Measurements from ENCODE around the gene GIPC3. TPM values are rescaled to one million over a fixed set of nuclear protein-coding genes. Genes with fewer than 3 reads are reported as not detected.

The GIPC3 gene
- total RNA-seq, 1 donor from 2014 or later, result 0.16 TPM

GRCh38 chr19:3614858-3615505, 29.7 kb downstream of the GIPC3 start:
- H3K4me3 Mint-ChIP-seq (ENCODE audit: low read depth), result no peak overlapping the region
- H3K27ac Mint-ChIP-seq, result no peak overlapping the region
- intact Hi-C loops (cut with micrococcal nuclease), result no loop called here
- H3K36me3 Mint-ChIP-seq (ENCODE audit: low read depth), result peaks cover 11% of the 10 kb centered on the region
- no peaks in the 10 kb centered on the region for H3K27me3 Mint-ChIP-seq (ENCODE audit: low read depth)
- no peaks in the 10 kb centered on the region for H3K9me3 Mint-ChIP-seq
- peaks cover 7% of the 10 kb centered on the region for H3K4me1 Mint-ChIP-seq (ENCODE audit: low read depth)
- no peak for DNase-seq (ENCODE audit: low spot score)

- Mint-ChIP-seq H3K27me3 (ENCODE audit: low read depth) (no peaks in the 10 kb centered on the region), H3K36me3 (ENCODE audit: low read depth) (peaks cover 11% of the 10 kb centered on the region), H3K27ac (no peak overlapping the region), H3K4me3 (ENCODE audit: low read depth) (no peak overlapping the region), H3K4me1 (ENCODE audit: low read depth) (peaks cover 7% of the 10 kb centered on the region), H3K9me3 (no peaks in the 10 kb centered on the region)
- intact Hi-C loops (cut with micrococcal nuclease), result no loop called here
- DNase-seq (ENCODE audit: low spot score), result no peak
These were observed 30.4 kb downstream of the GIPC3 start for GRCh38 chr19:3615524-3616135.

- H3K27me3 Mint-ChIP-seq (ENCODE audit: low read depth), result no peaks in the 10 kb centered on the region
- intact Hi-C loops (cut with micrococcal nuclease), result no loop called here
- H3K9me3 Mint-ChIP-seq, result no peaks in the 10 kb centered on the region
- H3K4me1 Mint-ChIP-seq (ENCODE audit: low read depth), result peaks cover 7% of the 10 kb centered on the region
- H3K27ac Mint-ChIP-seq, result no peak overlapping the region
- peaks cover 12% of the 10 kb centered on the region for H3K36me3 Mint-ChIP-seq (ENCODE audit: low read depth)
- no peak for DNase-seq (ENCODE audit: low spot score)
- no peak overlapping the region for H3K4me3 Mint-ChIP-seq (ENCODE audit: low read depth)
These were observed 32.2 kb downstream of the GIPC3 start for GRCh38 chr19:3617463-3617862.

GRCh38 chr19:3618144-3618810, 33.0 kb downstream of the GIPC3 start:
- H3K27me3 Mint-ChIP-seq (ENCODE audit: low read depth), result no peaks in the 10 kb centered on the region
- peaks cover 7% of the 10 kb centered on the region for H3K4me1 Mint-ChIP-seq (ENCODE audit: low read depth)
- no peak overlapping the region for H3K27ac Mint-ChIP-seq
- no peaks in the 10 kb centered on the region for H3K9me3 Mint-ChIP-seq
- peak; percentile 33 for DNase-seq (ENCODE audit: low spot score)
- peaks cover 16% of the 10 kb centered on the region for H3K36me3 Mint-ChIP-seq (ENCODE audit: low read depth)
- H3K4me3 Mint-ChIP-seq (ENCODE audit: low read depth), result no peak overlapping the region
- intact Hi-C loops (cut with micrococcal nuclease), result loop anchor here (2.0 kb wide), 1 partner anchor 73 kb away; no protein-coding TSS in a partner anchor

- no peaks in the 10 kb centered on the region for H3K9me3 Mint-ChIP-seq
- no peak overlapping the region for H3K4me3 Mint-ChIP-seq (ENCODE audit: low read depth)
- peaks cover 8% of the 10 kb centered on the region for H3K4me1 Mint-ChIP-seq (ENCODE audit: low read depth)
- H3K36me3 Mint-ChIP-seq (ENCODE audit: low read depth), result peaks cover 12% of the 10 kb centered on the region
- intact Hi-C loops (cut with micrococcal nuclease), result loop anchor here (2.0 kb wide), 1 partner anchor 74 kb away; no protein-coding TSS in a partner anchor
- DNase-seq (ENCODE audit: low spot score), result no peak
- H3K27ac Mint-ChIP-seq, result no peak overlapping the region
- H3K27me3 Mint-ChIP-seq (ENCODE audit: low read depth), result no peaks in the 10 kb centered on the region
These were observed 33.7 kb downstream of the GIPC3 start for GRCh38 chr19:3618811-3619630.

GRCh38 chr19:3619631-3620012, 34.3 kb downstream of the GIPC3 start:
- H3K9me3 Mint-ChIP-seq, result no peaks in the 10 kb centered on the region
- peaks cover 14% of the 10 kb centered on the region for H3K4me1 Mint-ChIP-seq (ENCODE audit: low read depth)
- no peaks in the 10 kb centered on the region for H3K27me3 Mint-ChIP-seq (ENCODE audit: low read depth)
- intact Hi-C loops (cut with micrococcal nuclease), result loop anchor here (2.0 kb wide), 1 partner anchor 75 kb away; no protein-coding TSS in a partner anchor
- no peak overlapping the region for H3K27ac Mint-ChIP-seq
- no peak for DNase-seq (ENCODE audit: low spot score)
- H3K4me3 Mint-ChIP-seq (ENCODE audit: low read depth), result no peak overlapping the region
- H3K36me3 Mint-ChIP-seq (ENCODE audit: low read depth), result peaks cover 14% of the 10 kb centered on the region

- Mint-ChIP-seq H3K27ac (no peak overlapping the region), H3K9me3 (no peaks in the 10 kb centered on the region), H3K36me3 (ENCODE audit: low read depth) (peaks cover 14% of the 10 kb centered on the region), H3K4me1 (ENCODE audit: low read depth) (peaks cover 16% of the 10 kb centered on the region), H3K4me3 (ENCODE audit: low read depth) (no peak overlapping the region), H3K27me3 (ENCODE audit: low read depth) (no peaks in the 10 kb centered on the region)
- intact Hi-C loops (cut with micrococcal nuclease), result no loop called here
- no peak for DNase-seq (ENCODE audit: low spot score)
These were observed 35.0 kb downstream of the GIPC3 start for GRCh38 chr19:3620145-3620816.

GRCh38 chr19:3620817-3621547, 35.7 kb downstream of the GIPC3 start:
- no peak for DNase-seq (ENCODE audit: low spot score)
- H3K27me3 Mint-ChIP-seq (ENCODE audit: low read depth), result no peaks in the 10 kb centered on the region
- no peak overlapping the region for H3K4me3 Mint-ChIP-seq (ENCODE audit: low read depth)
- intact Hi-C loops (cut with micrococcal nuclease), result no loop called here
- no peak overlapping the region for H3K27ac Mint-ChIP-seq
- H3K36me3 Mint-ChIP-seq (ENCODE audit: low read depth), result peaks cover 14% of the 10 kb centered on the region
- peaks cover 18% of the 10 kb centered on the region for H3K4me1 Mint-ChIP-seq (ENCODE audit: low read depth)
- no peaks in the 10 kb centered on the region for H3K9me3 Mint-ChIP-seq

- Mint-ChIP-seq H3K4me1 (ENCODE audit: low read depth) (peaks cover 20% of the 10 kb centered on the region), H3K27me3 (ENCODE audit: low read depth) (no peaks in the 10 kb centered on the region), H3K27ac (no peak overlapping the region), H3K36me3 (ENCODE audit: low read depth) (peaks cover 14% of the 10 kb centered on the region), H3K9me3 (no peaks in the 10 kb centered on the region), H3K4me3 (ENCODE audit: low read depth) (no peak overlapping the region)
- DNase-seq (ENCODE audit: low spot score), result no peak
- intact Hi-C loops (cut with micrococcal nuclease), result no loop called here
These were observed 36.4 kb downstream of the GIPC3 start for GRCh38 chr19:3621689-3622088.

- Mint-ChIP-seq H3K27ac (no peak overlapping the region), H3K4me1 (ENCODE audit: low read depth) (peaks cover 22% of the 10 kb centered on the region), H3K27me3 (ENCODE audit: low read depth) (no peaks in the 10 kb centered on the region), H3K9me3 (no peaks in the 10 kb centered on the region), H3K4me3 (ENCODE audit: low read depth) (peak overlapping the region; percentile 57), H3K36me3 (ENCODE audit: low read depth) (peaks cover 14% of the 10 kb centered on the region)
- intact Hi-C loops (cut with micrococcal nuclease), result no loop called here
- no peak for DNase-seq (ENCODE audit: low spot score)
These were observed 36.9 kb downstream of the GIPC3 start for GRCh38 chr19:3622224-3622623.

GRCh38 chr19:3623716-3624115, 38.4 kb downstream of the GIPC3 start:
- Mint-ChIP-seq H3K27me3 (ENCODE audit: low read depth) (no peaks in the 10 kb centered on the region), H3K36me3 (ENCODE audit: low read depth) (peaks cover 14% of the 10 kb centered on the region), H3K27ac (no peak overlapping the region), H3K4me3 (ENCODE audit: low read depth) (no peak overlapping the region), H3K9me3 (no peaks in the 10 kb centered on the region), H3K4me1 (ENCODE audit: low read depth) (peaks cover 20% of the 10 kb centered on the region)
- no peak for DNase-seq (ENCODE audit: low spot score)
- intact Hi-C loops (cut with micrococcal nuclease), result no loop called here
